Measurements from ENCODE around the gene TP53I3.

The TP53I3 gene

DNA sequence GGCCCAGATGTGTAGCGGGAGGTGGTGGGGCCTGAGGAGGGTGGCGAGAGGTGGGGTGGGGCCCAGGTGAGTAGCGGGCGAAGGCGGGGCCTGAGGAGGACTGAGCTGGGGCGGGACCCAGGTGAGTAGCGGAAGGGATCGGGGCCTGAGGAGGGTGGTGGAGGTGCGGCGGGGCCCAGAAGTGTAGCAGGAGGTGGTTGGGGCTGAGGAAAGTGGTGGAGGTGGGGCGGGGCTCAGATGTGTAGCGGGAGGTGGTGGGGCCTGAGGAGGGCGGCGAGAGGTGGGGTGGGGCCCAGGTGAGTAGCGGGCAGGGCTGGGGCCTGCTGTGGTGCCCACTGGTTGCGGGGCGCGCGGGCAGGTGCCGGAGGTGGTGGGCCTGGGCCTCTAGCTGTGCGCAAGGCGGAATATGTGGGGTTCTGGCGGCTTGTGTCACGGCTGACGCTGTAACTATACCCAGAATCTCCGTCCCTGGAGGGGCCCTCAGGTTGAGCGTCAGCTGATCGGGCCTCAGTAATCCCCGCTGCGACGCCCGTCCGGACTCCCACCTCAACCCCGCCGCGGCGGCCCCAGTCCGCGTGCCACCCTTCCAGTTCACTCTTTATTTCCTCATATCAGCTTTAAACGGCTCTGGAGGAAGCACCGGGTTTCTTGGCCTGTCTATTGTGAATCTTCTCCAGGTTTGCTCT is 7.6 kb downstream of the TP53I3 start:
- TF ChIP-seq ZBTB7A (IDR thresholded peaks at IDR 0.05; ENCODE audit: low read depth) (no peak), TCF12 (IDR thresholded peaks at IDR 0.05; ENCODE audit: low read depth) (no peak), TAF1 (IDR thresholded peaks at IDR 0.05; ENCODE audit: low read depth) (peak; percentile 31; the same call in 1 of the 2 replicates), TEAD4 (IDR thresholded peaks at IDR 0.05) (peak; percentile 10; the same call in 1 of the 2 replicates), CEBPB (IDR thresholded peaks at IDR 0.05) (no peak), RAD21 (IDR thresholded peaks at IDR 0.05; ENCODE audit: low read depth) (no peak), NFIC (IDR thresholded peaks at IDR 0.05) (peak; percentile 10; the same call in 1 of the 2 replicates), EGR1 (IDR thresholded peaks at IDR 0.05) (no peak), FOXM1 (IDR thresholded peaks at IDR 0.05; ENCODE audit: borderline replicate concordance, low read depth) (no peak), CREB1 (IDR thresholded peaks at IDR 0.05; ENCODE audit: low read depth) (no peak), YY1 (IDR thresholded peaks at IDR 0.05; ENCODE audit: low read depth) (no peak), EP300 (IDR thresholded peaks at IDR 0.05; ENCODE audit: borderline replicate concordance) (no peak)
- TF ChIP-seq, protein P1, sequence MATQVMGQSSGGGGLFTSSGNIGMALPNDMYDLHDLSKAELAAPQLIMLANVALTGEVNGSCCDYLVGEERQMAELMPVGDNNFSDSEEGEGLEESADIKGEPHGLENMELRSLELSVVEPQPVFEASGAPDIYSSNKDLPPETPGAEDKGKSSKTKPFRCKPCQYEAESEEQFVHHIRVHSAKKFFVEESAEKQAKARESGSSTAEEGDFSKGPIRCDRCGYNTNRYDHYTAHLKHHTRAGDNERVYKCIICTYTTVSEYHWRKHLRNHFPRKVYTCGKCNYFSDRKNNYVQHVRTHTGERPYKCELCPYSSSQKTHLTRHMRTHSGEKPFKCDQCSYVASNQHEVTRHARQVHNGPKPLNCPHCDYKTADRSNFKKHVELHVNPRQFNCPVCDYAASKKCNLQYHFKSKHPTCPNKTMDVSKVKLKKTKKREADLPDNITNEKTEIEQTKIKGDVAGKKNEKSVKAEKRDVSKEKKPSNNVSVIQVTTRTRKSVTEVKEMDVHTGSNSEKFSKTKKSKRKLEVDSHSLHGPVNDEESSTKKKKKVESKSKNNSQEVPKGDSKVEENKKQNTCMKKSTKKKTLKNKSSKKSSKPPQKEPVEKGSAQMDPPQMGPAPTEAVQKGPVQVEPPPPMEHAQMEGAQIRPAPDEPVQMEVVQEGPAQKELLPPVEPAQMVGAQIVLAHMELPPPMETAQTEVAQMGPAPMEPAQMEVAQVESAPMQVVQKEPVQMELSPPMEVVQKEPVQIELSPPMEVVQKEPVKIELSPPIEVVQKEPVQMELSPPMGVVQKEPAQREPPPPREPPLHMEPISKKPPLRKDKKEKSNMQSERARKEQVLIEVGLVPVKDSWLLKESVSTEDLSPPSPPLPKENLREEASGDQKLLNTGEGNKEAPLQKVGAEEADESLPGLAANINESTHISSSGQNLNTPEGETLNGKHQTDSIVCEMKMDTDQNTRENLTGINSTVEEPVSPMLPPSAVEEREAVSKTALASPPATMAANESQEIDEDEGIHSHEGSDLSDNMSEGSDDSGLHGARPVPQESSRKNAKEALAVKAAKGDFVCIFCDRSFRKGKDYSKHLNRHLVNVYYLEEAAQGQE (IDR thresholded peaks at IDR 0.05; ENCODE audit: low read depth): no peak
- TF ChIP-seq, protein P2, sequence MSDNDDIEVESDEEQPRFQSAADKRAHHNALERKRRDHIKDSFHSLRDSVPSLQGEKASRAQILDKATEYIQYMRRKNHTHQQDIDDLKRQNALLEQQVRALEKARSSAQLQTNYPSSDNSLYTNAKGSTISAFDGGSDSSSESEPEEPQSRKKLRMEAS (IDR thresholded peaks at IDR 0.05): no peak
- TF ChIP-seq, protein P3, sequence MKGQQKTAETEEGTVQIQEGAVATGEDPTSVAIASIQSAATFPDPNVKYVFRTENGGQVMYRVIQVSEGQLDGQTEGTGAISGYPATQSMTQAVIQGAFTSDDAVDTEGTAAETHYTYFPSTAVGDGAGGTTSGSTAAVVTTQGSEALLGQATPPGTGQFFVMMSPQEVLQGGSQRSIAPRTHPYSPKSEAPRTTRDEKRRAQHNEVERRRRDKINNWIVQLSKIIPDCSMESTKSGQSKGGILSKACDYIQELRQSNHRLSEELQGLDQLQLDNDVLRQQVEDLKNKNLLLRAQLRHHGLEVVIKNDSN (IDR thresholded peaks at IDR 0.05): peak; percentile 12; the same call in 1 of the 2 replicates

DNA sequence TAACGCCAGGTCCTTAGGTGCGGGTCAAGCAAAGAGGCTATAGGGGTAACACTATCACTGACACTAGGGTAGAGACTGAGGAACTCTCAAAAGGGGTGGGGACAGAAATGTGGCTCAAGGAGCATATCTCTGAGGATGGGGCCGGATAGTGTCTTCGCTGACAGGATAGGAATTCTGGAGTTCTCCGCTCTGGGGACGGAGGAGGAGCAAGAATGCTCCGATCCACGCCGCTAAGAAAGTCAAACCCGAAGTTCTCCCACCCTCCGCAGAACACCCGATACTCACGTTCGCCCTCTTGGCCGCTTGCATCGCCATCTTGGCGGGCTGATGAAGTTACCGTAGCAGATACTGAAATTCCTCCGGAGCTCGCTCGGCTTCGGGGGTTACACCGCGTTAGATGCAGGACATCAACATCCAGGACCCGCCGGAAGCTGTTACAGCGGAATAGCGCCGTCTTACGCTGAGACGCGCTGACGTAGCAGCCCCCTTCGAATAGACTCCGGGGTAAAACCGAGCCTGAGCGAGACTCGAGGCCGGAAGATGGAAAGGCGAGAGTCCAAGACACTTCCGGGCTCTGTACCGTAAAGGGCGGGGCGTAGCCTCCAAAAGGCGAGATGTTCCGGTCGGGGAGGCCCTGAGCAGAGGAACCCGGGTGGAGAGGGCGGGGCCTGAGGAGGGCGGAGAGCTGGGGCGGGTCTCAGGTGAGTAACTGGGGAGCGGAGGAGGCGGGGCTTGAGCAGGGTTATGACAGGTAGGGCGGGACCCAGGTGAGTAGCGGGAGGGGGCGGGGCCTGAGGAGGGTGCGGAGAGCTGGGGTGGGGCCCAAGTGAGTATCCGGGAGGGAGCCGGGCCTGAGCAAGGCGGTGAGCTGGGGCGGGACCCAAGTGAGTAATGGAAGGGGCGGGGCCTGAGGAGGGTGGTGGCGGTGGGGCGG is 8.5 kb downstream of the TP53I3 start, which contains the start of gene SF3B6:
TSS of gene SF3B6 (minus strand) at position 412 of the 934 bp plus-strand sequence. CDS start at position 315, 97 bp downstream.
- TF ChIP-seq TCF12 (IDR thresholded peaks at IDR 0.05; ENCODE audit: low read depth): peak; percentile 88
- TF ChIP-seq NFIC (IDR thresholded peaks at IDR 0.05): peak; percentile 46
- TF ChIP-seq, protein P1 (IDR thresholded peaks at IDR 0.05; ENCODE audit: low read depth): no peak
- TF ChIP-seq, protein P2 (IDR thresholded peaks at IDR 0.05): peak; percentile 79
- peak; percentile 50; the same call in 1 of the 2 replicates for TF ChIP-seq EP300 (IDR thresholded peaks at IDR 0.05; ENCODE audit: borderline replicate concordance)
- TF ChIP-seq, protein P3 (IDR thresholded peaks at IDR 0.05): peak; percentile 48
- peak; percentile 24 for TF ChIP-seq ZBTB7A (IDR thresholded peaks at IDR 0.05; ENCODE audit: low read depth)
- peak; percentile 73 for TF ChIP-seq YY1 (IDR thresholded peaks at IDR 0.05; ENCODE audit: low read depth)
- TF ChIP-seq EGR1 (IDR thresholded peaks at IDR 0.05): no peak
- TF ChIP-seq CEBPB (IDR thresholded peaks at IDR 0.05): 0 out of 2 replicates have a peak, but pooled peaks have one; percentile 28
- TF ChIP-seq FOXM1 (IDR thresholded peaks at IDR 0.05; ENCODE audit: borderline replicate concordance, low read depth): 0 out of 2 replicates have a peak, but pooled peaks have one; percentile 17
- TF ChIP-seq CREB1 (IDR thresholded peaks at IDR 0.05; ENCODE audit: low read depth): peak; percentile 93
- peak; percentile 85 for TF ChIP-seq TAF1 (IDR thresholded peaks at IDR 0.05; ENCODE audit: low read depth)
- no peak; the same call in 1 of the 2 replicates for TF ChIP-seq RAD21 (IDR thresholded peaks at IDR 0.05; ENCODE audit: low read depth)
- 0 out of 2 replicates have a peak, but pooled peaks have one; percentile 48 for TF ChIP-seq TEAD4 (IDR thresholded peaks at IDR 0.05)

DNA sequence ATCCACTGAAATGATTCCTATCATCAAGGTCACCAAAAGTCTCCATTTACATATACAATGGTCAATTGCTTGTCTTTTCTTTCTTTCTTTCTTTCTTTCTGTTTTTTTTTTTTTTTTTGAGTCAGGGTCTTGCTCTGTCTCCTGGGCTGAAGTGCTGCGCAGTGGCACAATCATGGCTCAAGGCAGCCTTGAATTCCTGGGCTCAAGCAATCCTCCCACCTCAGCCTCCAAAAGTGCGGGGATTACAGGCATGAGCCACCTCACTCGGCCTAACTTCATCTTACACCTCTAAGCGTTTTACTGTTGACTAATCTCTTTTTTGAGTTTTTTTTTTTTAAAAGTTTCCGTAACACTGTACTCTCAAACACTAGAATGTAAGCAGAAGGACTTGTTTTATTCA is 9.4 kb downstream of the TP53I3 start:
- TF ChIP-seq EP300 (IDR thresholded peaks at IDR 0.05; ENCODE audit: borderline replicate concordance) (no peak), YY1 (IDR thresholded peaks at IDR 0.05; ENCODE audit: low read depth) (no peak), TCF12 (IDR thresholded peaks at IDR 0.05; ENCODE audit: low read depth) (no peak), TEAD4 (IDR thresholded peaks at IDR 0.05) (no peak), NFIC (IDR thresholded peaks at IDR 0.05) (no peak), ZBTB7A (IDR thresholded peaks at IDR 0.05; ENCODE audit: low read depth) (no peak), CREB1 (IDR thresholded peaks at IDR 0.05; ENCODE audit: low read depth) (no peak), EGR1 (IDR thresholded peaks at IDR 0.05) (no peak), CEBPB (IDR thresholded peaks at IDR 0.05) (no peak), RAD21 (IDR thresholded peaks at IDR 0.05; ENCODE audit: low read depth) (no peak), FOXM1 (IDR thresholded peaks at IDR 0.05; ENCODE audit: borderline replicate concordance, low read depth) (no peak), TAF1 (IDR thresholded peaks at IDR 0.05; ENCODE audit: low read depth) (no peak)
- TF ChIP-seq, protein P1 (IDR thresholded peaks at IDR 0.05; ENCODE audit: low read depth): no peak
- TF ChIP-seq, protein P3 (IDR thresholded peaks at IDR 0.05): no peak
- TF ChIP-seq, protein P2 (IDR thresholded peaks at IDR 0.05): no peak

Measured in Ishikawa (cell line).